ENCODE measurements around the gene SNRPB. TPM values are rescaled to one million over a fixed set of nuclear protein-coding genes. Genes with fewer than 3 reads are reported as not detected.

SNRPB gene
- total RNA-seq, 4 donors from 2014 or later: 74.6 to 129 (median 114) TPM

DNA sequence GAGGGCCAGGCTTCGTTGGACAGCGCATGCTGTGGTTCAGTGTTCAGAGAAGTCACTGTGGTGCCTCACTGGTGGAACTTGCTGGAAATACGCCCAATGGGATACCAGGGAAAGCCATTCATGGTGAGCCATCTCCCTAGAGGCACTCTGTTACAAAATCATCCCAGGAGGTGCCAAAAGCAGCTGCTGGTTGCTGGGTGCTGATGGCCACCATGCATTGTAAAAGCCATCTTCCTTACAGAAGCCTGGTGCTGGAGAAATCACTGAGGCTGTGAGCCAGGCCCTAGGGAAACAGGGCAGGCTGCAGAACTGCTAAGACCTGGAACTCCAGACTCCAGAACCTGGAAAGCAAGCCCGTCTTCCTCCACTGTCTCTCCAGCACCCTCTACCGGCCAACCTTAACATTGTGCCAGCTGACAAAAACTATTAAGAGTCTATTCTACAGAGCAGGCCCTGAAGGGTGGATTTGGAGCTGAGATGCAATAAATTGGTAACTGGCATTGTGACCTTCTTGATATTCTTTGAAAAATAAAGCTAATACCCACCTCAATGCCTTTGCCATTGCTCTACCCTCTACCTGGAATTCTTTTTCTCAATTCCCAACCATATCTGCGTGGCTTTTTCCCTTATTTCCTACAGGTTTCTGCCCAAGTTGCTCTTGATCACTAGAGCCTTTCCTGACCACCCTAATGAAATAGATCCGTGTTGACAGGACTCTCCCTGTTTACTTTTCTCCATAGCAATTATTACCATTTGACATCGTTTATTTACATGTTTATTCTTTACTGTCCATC is 18.5 kb downstream of the SNRPB start:
- TF ChIP-seq CTCF (IDR thresholded peaks at IDR 0.05) (peak; percentile 17 to 73 (median 70)), POLR2A (IDR thresholded peaks at IDR 0.05) (no peak)
- no peaks in the 10 kb centered on the region for H3K27me3 ChIP-seq
- no peak overlapping the region for H3K27ac ChIP-seq
- H3K9me3 ChIP-seq: no peaks in the 10 kb centered on the region
- peak; percentile 58 to 83 (median 60) for DNase-seq
- no peaks in the 10 kb centered on the region for H3K4me1 ChIP-seq
- no peak overlapping the region for H3K4me3 ChIP-seq
- no peaks in the 10 kb centered on the region for H3K36me3 ChIP-seq

GRCh38 chr20:2451422-2451821 is 19.2 kb downstream of the SNRPB start:
- Histone ChIP-seq H3K4me3 (no peak overlapping the region), H3K27me3 (no peaks in the 10 kb centered on the region), H3K27ac (no peak overlapping the region), H3K9me3 (no peaks in the 10 kb centered on the region), H3K36me3 (no peaks in the 10 kb centered on the region), H3K4me1 (no peaks in the 10 kb centered on the region)
- DNase-seq: no peak
- no peak for TF ChIP-seq CTCF (IDR thresholded peaks at IDR 0.05)
- TF ChIP-seq POLR2A (IDR thresholded peaks at IDR 0.05): no peak

- Histone ChIP-seq H3K4me3 (no peak overlapping the region), H3K27ac (no peak overlapping the region), H3K4me1 (no peaks in the 10 kb centered on the region), H3K9me3 (no peaks in the 10 kb centered on the region), H3K36me3 (no peaks in the 10 kb centered on the region), H3K27me3 (no peaks in the 10 kb centered on the region)
- no peak for TF ChIP-seq POLR2A (IDR thresholded peaks at IDR 0.05)
- no peak for TF ChIP-seq CTCF (IDR thresholded peaks at IDR 0.05)
- DNase-seq: no peak
Measured at GRCh38 chr20:2449386-2449785, 21.2 kb downstream of the SNRPB start.

DNA sequence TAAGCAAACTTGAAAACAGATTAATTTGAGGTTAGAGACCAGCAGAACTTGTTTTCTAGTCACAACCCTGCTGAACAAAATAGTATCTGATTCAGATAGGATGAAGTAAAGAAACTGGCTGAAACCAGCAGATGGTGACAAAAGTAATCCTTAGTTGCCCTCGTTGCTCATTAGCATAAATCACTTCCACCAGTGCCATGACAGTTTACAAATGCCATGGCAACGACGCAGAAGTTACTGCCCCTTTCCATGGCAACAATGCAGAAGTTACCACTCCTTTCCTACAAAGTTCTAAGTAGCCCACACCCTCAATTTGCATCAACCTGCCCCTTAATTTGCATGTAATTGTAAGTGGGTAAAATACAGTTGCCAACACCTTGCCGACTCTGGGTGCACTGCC is 23.7 kb downstream of the SNRPB start:
- Histone ChIP-seq H3K4me3 (no peak overlapping the region), H3K27me3 (no peaks in the 10 kb centered on the region), H3K9me3 (no peaks in the 10 kb centered on the region), H3K4me1 (no peaks in the 10 kb centered on the region), H3K27ac (no peak overlapping the region), H3K36me3 (no peaks in the 10 kb centered on the region)
- TF ChIP-seq POLR2A (IDR thresholded peaks at IDR 0.05): no peak
- no peak for TF ChIP-seq CTCF (IDR thresholded peaks at IDR 0.05)
- DNase-seq: no peak

- no peaks in the 10 kb centered on the region for H3K9me3 ChIP-seq
- no peak overlapping the region for H3K4me3 ChIP-seq
- H3K4me1 ChIP-seq: no peaks in the 10 kb centered on the region
- no peaks in the 10 kb centered on the region for H3K36me3 ChIP-seq
- no peak for DNase-seq
- H3K27me3 ChIP-seq: no peaks in the 10 kb centered on the region
- no peak overlapping the region for H3K27ac ChIP-seq
- TF ChIP-seq POLR2A (IDR thresholded peaks at IDR 0.05): no peak
- no peak for TF ChIP-seq CTCF (IDR thresholded peaks at IDR 0.05)
Measured at GRCh38 chr20:2431185-2431584, 39.4 kb downstream of the SNRPB start.
